Dermis microvascular lymphatic vessel endothelial cell (primary cell): Measurements from ENCODE around the gene CCDC107. TPM values are rescaled to one million over a fixed set of nuclear protein-coding genes. Genes with fewer than 3 reads are reported as not detected.

ENCODE experiments used
- DNase-seq, 2 donors: peaks; one replicate each; pipeline versions ENCODE4 v3.0.0 to v3.0.0-alpha.2; 2010; ENCODE audit warnings: low read depth in 2 of 2
- total RNA-seq: library from RNA; depleted of rRNA; stranded (reverse); fragments of >200 nt; gene quantifications from 2 replicates; pipeline ENCODE4 v1.2.1, GENCODE V29; 2014

The CCDC107 gene
- total RNA-seq, 1 donor from 2014 or later: 7.7 TPM

DNA sequence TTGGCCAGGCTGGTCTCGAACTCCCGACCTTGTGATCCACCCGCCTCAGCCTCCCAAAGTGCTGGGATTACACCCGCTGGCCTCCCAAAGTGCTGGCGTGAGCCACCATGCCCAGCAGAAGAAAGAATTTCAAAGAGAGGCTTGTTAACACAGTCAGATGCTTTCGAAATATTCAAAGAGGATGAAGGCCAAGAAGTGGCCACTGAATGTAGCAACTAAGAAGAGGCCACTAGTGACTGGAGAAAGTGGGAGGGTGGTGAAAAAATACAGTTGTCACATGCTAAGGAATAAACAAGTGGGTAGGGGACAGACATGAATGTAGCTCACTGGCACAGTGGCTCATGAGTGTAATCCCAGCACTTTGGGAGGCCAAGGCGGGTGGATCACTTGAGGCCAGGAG, 44.6 kb downstream of the CCDC107 start:
- DNase-seq: no peak

DNA sequence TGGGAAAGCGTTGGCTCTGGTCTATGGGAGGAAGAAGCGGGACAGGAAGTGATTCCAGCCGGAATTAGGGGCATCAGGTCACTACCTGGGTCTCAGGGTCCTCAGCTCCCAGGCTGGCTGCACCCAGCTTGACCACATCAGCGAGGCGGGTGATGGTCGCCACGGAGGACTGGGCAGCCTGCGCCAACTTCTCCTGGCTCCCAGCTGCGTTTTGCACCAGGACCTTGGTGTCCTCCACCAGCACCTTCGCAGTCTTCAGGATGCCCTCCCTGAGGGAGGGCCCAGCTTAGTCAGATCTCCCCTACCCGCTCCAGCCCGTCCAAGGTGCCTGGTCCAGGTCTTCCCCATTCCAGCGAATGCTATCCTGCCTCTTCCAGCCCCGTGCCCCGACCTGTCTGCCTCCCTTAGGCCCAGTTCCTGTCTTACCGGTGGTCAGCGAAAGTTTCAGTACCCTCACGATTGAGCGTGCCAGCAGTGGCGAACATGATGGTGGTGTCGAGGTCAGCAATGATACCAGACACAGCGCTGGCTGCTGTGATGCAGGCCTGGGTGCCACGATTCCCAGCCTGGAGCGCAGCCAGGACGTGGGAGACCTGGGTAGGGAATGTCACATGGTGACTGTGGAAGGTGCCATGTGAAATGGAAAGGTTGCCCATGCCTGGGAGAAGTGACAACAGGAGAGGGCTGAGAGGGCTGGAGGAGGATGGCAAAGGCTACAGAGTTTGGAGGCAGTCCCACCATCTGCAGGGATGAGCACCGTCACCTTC, 46.0 kb downstream of the CCDC107 start:
- no peak for DNase-seq

DNA sequence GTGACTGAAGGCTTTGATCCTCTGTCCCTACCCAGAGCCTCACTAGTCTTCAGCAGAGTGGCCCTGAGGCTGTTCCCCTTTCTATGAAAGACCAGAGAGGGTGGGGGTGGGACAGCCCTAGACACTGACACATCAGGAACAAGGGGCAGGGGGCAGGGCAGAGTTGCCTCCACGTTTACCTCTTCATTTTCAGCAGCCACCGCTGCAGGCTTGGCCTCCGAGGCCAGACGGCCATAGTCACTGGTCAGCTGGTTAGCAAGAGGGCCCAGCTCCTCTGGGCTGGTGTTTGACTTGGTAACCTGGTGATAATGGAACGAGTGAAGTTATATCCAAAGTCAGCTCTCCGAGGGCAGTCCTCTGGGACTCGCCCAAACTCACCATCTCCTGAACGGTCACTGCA, 47.3 kb downstream of the CCDC107 start:
- DNase-seq: no peak

DNA sequence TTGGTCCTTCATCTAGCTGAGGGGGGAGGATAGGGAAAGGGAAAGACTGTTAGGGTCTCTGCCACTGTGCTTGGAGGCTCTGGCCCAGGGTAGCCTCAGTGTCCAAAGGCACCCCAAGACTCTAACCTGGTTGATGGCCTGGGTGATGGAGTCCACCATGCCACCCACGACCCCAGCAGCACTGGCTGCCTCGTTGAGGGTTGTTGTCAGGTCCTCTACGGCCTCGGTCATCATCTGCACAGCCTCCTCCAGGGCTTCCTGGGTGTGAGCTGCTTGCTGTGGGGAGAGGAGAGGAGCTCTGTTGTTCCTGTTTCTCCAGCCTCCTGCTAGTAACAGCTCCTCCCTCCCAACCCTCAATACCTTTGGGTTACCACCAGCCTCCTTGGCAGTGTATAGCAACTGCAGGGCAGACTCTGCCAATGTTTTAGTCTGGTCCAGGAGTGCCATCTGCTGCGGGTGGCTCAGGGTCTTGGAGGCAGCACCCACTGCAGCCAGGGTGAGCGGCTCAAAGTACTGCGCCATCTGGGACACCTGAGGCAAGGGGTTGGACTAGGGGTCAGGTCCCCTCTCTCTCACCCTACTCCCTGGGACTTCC, 47.8 kb downstream of the CCDC107 start:
- no peak for DNase-seq

DNA sequence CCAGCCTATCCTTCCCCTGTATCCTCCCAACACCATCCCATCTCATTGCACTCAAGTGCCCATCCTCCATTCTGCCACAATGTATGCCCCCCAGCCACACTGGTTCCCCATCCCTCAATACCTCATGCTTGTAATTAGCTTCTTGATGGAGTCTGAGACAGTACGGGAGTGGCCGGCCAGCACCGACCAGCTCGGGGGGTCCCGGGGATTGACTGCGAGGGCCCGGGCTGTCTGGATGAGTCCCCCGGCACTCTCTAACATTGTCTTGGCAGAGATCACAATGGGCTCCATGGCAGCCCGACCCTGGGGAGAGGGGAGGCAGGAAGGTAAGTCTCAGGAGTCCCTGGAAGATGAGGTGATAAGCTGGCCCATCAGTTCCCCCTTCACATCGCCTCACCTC, 48.9 kb downstream of the CCDC107 start:
- DNase-seq: no peak

DNA sequence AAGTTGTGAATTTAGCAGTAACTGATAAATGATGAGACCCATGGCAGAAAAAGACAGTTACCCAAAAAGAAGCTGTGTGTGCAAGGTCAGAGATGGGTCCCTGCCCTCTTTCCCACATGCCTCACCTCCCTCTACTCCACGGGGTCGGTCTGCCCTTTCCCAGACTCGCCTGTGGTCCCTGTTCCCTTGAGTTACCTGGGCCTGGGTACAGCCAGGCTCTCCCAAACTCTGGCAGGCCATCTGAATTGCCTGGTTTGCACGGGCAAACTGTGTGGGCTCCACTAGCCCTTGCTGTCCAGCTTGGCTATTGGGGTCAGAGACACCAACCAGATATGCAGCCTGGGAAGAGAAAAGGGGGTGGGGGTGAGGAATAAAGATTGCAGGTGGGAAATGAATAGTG, 50.1 kb downstream of the CCDC107 start:
- no peak for DNase-seq

DNA sequence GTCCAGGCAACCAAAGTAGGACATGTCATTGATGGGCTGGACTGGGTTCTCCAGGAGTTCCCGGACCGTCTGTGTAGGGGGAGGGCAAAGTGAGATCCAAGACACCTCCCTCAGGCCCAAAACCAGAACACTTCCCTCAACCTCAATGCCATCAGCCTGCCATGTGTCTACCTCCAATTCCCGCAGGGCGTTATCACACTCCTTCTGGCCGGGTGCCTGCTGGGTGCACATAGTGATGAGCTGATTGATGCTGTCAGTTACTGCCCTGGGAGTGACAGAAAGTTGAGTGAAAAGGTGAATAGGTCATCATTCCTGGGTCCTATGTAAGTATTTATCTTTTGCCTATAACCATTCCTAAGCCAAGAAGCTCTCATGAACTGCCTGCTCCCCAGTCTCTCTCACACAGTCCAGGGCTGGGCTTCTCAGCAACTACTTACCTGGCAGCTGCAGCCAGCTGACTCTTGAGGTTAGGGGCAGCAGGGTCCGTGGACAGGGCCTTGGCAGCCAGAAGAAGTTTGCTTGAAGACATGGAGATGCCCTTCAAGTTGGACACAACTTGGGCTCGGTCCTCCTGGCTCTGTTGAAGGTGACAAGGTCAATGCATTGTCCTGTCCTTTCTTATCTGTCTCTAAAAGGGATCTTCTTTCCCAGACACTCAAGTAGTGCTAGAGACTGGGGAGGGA, 52.9 kb downstream of the CCDC107 start:
- DNase-seq: no peak

Other genes starting within 250 kb of the CCDC107 start
- gene RUSC2, start 168.2 kb upstream of the CCDC107 start, total RNA-seq: 7.8 and 11.1 TPM in 2 replicates
- gene TESK1, start 53.0 kb upstream of the CCDC107 start, total RNA-seq: 3.1 and 5.8 TPM in 2 replicates
- gene CD72, start 39.9 kb upstream of the CCDC107 start, total RNA-seq: 0.13 TPM in 1 of 2 replicates, not detected in the other
- gene SIT1, start 7.4 kb upstream of the CCDC107 start, total RNA-seq: not detected in 2 replicates
- gene RMRP, start 273 bp upstream of the CCDC107 start, total RNA-seq: 194,626 and 272,621 TPM in 2 replicates
- gene ARHGEF39, start 6.9 kb downstream of the CCDC107 start, total RNA-seq: 0.51 and 1.0 TPM in 2 replicates
- gene CA9, start 15.6 kb downstream of the CCDC107 start, total RNA-seq: 0.13 TPM in 2 replicates
- gene TPM2, start 31.6 kb downstream of the CCDC107 start, total RNA-seq: 4.4 and 6.2 TPM in 2 replicates
- gene TLN1, start 73.9 kb downstream of the CCDC107 start, total RNA-seq: 230 and 315 TPM in 2 replicates
- gene CREB3, start 74.4 kb downstream of the CCDC107 start, total RNA-seq: 35.5 and 39.9 TPM in 2 replicates
- gene GBA2, start 90.9 kb downstream of the CCDC107 start, total RNA-seq: 66.6 and 78.1 TPM in 2 replicates
- gene RGP1, start 91.0 kb downstream of the CCDC107 start, total RNA-seq: 9.0 and 11.3 TPM in 2 replicates
- gene MSMP, start 96.0 kb downstream of the CCDC107 start, total RNA-seq: 142 and 187 TPM in 2 replicates
- 1.1 and 1.5 TPM in 2 replicates for gene NPR2, start 133.3 kb downstream of the CCDC107 start, total RNA-seq
- gene SPAG8, start 154.0 kb downstream of the CCDC107 start, total RNA-seq: not detected in 2 replicates
- 4.4 and 9.9 TPM in 2 replicates for gene HINT2, start 156.8 kb downstream of the CCDC107 start, total RNA-seq
- gene FAM221B, start 170.4 kb downstream of the CCDC107 start, total RNA-seq: not detected in 2 replicates
- 0.13 and 0.25 TPM in 2 replicates for gene TMEM8B, start 170.9 kb downstream of the CCDC107 start, total RNA-seq
- not detected in 2 replicates for gene OR13J1, start 212.1 kb downstream of the CCDC107 start, total RNA-seq
- gene HRCT1, start 247.9 kb downstream of the CCDC107 start, total RNA-seq: 2.6 and 3.3 TPM in 2 replicates